Gastrocnemius medialis (tissue), 4 donors: ENCODE measurements around the gene PRKCH.

Experiments
- CTCF ChIP-seq, 5 experiments: fragments of 450-650 bp in 3 of 5; fragments of 200-600 bp in 2 of 5; sonication (generic) in 2 of 5; IDR thresholded peaks in 4 of 5; conservative IDR thresholded peaks in 1 of 5; 1 replicate in 4 of 5; 2 replicates in 1 of 5; pipeline ENCODE4 v1.5.1; 2016 to 2019; ENCODE audit warnings: antibody characterized with exemption in 5 of 5, mild to moderate bottlenecking in 3 of 5, moderate library complexity in 3 of 5
- POLR2A ChIP-seq, 2 donors: fragments of 450-650 bp; IDR thresholded peaks; one replicate each; pipeline ENCODE4 v1.6.1; 2017; ENCODE audit warnings: antibody characterized with exemption in 2 of 2, mild to moderate bottlenecking in 2 of 2, moderate library complexity in 2 of 2

GRCh38 chr14:61518403-61518802, 197.0 kb downstream of the PRKCH start:
- TF ChIP-seq POLR2A (IDR thresholded peaks at IDR 0.05) (no peak), CTCF (IDR thresholded peaks at IDR 0.05 in 4 of 5, conservative IDR thresholded peaks at IDR 0.05 in 1 of 5) (no peak)
